Measurements from ENCODE around the gene SPG11. TPM values are rescaled to one million over a fixed set of nuclear protein-coding genes. Genes with fewer than 3 reads are reported as not detected.

SPG11 gene
- total and polyA plus RNA-seq, 9 of the 15 experiments (the other 6 are each of a cell fraction or from before 2014, with no cell fraction given), result 23.3 to 71.2 (median 45.6) TPM

GRCh38 chr15:44536302-44536961, 127.0 kb downstream of the SPG11 start (continued):
- TF ChIP-seq ZBTB1 (CRISPR knock-in tag; IDR thresholded peaks at IDR 0.05; ENCODE audit: borderline replicate concordance, low read depth) (0 out of 2 replicates have a peak, but pooled peaks have one; percentile 32), ZBTB49 (CRISPR knock-in tag; IDR thresholded peaks at IDR 0.05; ENCODE audit: borderline replicate concordance) (no peak), FOXA3 (CRISPR knock-in tag; conservative IDR thresholded peaks at IDR 0.05 in 1 of 2, IDR thresholded peaks at IDR 0.05 in 1 of 2) (no peak), NR4A1 (CRISPR knock-in tag; IDR thresholded peaks at IDR 0.05) (0 out of 2 replicates have a peak, but pooled peaks have one; percentile 44), NR4A1 (tag; IDR thresholded peaks at IDR 0.05) (0 out of 2 replicates have a peak, but pooled peaks have one; percentile 43), PHB2 (IDR thresholded peaks at IDR 0.05; ENCODE audit: low read depth) (no peak), USF2 (CRISPR knock-in tag; IDR thresholded peaks at IDR 0.05) (no peak), ZNF696 (CRISPR knock-in tag; conservative IDR thresholded peaks at IDR 0.05) (no peak), USF1 (CRISPR knock-in tag; IDR thresholded peaks at IDR 0.05) (no peak), KLF6 (CRISPR knock-in tag; IDR thresholded peaks at IDR 0.05; ENCODE audit: borderline replicate concordance) (no peak; the same call in 1 of the 2 replicates), ZNF274 (IDR thresholded peaks at IDR 0.05; ENCODE audit: borderline replicate concordance, low read depth, low read length) (no peak), ZNF324 (CRISPR knock-in tag; IDR thresholded peaks at IDR 0.05) (no peak), SREBF1 (IDR thresholded peaks at IDR 0.05; ENCODE audit: borderline replicate concordance, low read depth, low read length) (no peak), ZNF121 (CRISPR knock-in tag; conservative IDR thresholded peaks at IDR 0.05) (no peak), PATZ1 (CRISPR knock-in tag; IDR thresholded peaks at IDR 0.05; ENCODE audit: borderline replicate concordance) (no peak), ZNF347 (CRISPR knock-in tag; IDR thresholded peaks at IDR 0.05; ENCODE audit: low read depth) (no peak), ELK1 (CRISPR knock-in tag; IDR thresholded peaks at IDR 0.05) (no peak), DACH1 (IDR thresholded peaks at IDR 0.05; ENCODE audit: partially characterized antibody) (no peak), ZNF316 (IDR thresholded peaks at IDR 0.05) (no peak), RCOR1 (IDR thresholded peaks at IDR 0.05; ENCODE audit: borderline replicate concordance in 1 of 2, low read depth in 2 of 2, low read length in 2 of 2) (peak in 1 of 2 experiments; percentile 10; a peak in 1 of 4 replicates), ZNF57 (CRISPR knock-in tag; IDR thresholded peaks at IDR 0.05) (0 out of 2 replicates have a peak, but pooled peaks have one; percentile 8)

Data from K562 (cell line).